GM21526 (cell line): Measurements from ENCODE around the gene SLC18A2.
A peak's percentile ranks its signal among the peaks of the same experiment; 100 is the strongest.

Experiments
- ATAC-seq: cut with Tn5 transposase; IDR thresholded peaks from one replicate; pipeline ENCODE4 v1.9.1; 2021; ENCODE audit warnings: moderate library complexity; ENCODE audit not compliant: unreplicated experiment, low FRiP score

SLC18A2 gene

DNA sequence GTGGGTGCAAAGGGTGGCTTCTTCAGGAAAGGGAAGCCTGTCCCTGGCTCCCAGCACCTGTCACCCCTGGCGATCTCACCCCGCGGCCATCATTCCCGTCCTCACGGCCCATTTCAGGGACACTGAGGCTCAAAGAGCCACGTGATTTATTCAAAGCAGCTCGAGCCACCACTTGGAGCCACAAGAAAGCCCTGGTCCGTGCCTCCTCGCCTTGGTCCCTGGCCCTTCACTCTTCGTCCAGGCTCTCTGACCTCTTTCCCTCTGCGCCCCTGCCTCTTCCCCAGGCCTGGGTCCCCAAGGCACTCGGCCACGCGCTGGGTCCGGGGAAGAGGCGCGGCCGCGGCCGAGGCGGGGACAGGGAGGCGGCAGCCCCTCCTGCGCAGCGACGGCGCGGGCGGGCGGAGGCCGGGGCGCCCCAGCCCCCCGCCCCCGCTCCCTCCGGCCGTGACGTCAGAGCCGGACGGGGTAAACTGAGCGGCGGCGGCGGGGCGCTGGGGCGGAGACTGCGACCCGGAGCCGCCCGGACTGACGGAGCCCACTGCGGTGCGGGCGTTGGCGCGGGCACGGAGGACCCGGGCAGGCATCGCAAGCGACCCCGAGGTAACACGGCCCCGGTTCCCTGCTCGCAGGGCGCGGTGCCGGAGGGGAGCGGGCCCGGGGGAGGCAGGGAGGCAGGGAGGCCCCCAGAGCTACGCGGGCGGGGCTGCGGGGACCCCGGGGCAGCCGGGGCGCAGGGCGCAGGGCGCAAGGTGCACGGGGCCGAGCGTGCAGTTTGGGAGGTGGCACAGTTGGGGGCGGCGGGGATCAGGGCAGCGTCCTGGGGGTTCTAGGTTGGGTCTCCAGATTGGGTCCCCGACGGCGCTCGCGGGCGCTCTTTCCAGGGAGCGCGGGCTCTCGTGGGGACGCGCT is at the start of gene SLC18A2:
TSS of gene SLC18A2 (plus strand) at position 494 of the 909 bp plus-strand sequence. CDS start 580 bp downstream, outside the sequence.
- ATAC-seq = no peak

DNA sequence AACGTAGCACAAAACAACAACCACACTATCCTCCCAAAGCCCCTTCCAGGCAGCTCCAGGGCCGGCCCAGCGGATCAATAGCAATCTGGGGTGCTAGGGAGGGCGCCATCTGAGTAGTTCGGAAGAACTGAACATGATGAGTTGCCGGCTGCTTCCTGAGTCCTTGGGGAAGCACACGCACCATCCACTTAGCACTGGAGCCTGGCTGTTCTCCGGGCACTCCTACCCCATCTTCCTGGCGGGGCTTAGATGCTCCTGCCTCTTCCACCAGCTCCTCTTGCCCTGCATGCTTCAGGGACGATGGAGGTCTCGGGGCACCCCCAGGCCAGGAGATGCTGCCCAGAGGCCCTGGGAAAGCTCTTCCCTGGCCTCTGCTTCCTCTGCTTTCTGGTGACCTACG is 43.7 kb upstream of the SLC18A2 start, which contains the start of gene KCNK18:
TSS of gene KCNK18 (plus strand) at position 301 of the 400 bp plus-strand sequence. CDS start at position 301, 0 bp downstream.
- no peak for ATAC-seq

DNA sequence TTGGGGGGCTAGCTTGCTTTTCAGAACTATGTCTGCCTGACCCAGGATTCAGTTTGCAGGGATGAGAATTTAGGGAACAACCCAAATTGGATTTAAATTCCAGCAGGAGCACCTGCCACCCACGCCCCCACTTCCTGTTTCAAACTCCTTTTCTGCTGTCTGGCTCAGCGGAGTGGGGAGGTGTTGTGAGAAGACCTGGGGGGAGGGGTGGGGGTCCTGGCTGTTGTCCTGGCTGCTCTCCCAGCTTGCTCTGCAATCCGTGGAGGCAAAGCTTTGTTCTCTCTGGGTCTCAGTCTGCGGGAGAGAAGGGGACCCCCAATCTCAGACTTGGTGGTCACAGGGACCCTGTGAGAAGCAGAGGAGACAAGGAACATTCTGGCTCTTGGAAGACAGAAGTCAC is 42.8 kb upstream of the SLC18A2 start:
- ATAC-seq = no peak

DNA sequence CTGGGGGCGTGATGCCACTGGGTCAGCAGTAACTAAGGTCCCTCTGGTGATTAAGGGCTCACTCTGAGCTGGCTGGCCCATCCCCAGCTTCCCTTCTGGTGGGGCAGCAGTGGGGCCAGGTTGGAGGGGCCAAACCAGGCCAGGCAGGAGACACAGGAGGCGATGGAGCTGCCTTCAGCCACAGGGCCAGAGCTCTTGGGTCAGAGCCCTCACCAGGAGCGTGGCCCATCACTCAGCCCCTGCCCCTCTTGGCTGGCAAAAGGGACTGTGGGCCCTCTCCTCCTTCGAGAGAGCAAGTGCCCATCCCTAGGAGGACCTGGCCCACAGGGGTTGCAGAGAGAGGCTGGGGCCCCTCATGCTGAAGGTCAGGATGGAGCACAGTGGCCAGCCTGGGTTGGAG is 39.1 kb upstream of the SLC18A2 start:
- no peak for ATAC-seq

DNA sequence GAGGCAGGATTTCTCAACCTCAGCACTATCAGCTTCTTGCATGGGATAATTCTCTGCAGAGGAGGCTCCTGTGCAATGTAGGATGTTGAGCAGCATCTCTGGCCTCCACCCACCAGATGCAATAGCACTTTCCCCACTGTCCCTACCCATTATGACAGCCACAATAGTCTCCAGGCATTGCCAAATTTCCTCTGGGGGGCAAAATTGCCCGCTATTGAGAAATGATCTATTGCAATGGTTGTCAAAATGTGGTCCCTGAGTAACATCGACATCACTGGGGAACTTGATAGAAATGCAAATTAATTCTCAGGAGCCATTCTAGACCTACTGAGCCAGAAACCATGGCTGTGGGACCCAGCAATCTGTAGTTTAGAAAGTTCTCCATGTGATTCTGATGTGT is 36.6 kb upstream of the SLC18A2 start:
- ATAC-seq = no peak

GRCh38 chr10:117212176-117212575 is 28.7 kb upstream of the SLC18A2 start:
- no peak for ATAC-seq

GRCh38 chr10:117214401-117214800 is 26.5 kb upstream of the SLC18A2 start:
- no peak for ATAC-seq

- no peak for ATAC-seq
These were observed 25.8 kb upstream of the SLC18A2 start for GRCh38 chr10:117215079-117215478.

DNA sequence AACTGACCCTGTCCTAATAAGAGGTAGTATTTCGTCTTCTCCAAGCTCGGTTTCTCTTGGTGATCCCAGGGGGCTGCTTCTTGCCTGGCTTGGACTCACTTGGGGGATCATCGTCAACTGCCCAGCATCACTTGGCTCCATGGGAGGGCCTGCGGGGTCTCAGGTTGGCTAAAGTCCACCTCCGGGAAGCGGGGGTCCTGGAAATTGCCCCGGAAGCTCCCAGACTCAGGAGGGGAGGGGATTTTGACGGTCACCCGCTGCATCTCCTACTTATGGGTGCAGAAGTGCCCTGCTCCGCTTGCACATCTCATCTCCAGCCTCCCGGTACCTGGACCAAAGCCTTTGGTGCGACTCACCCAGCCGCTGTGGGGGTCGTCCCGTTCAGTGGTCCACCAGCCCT is 24.9 kb upstream of the SLC18A2 start:
- no peak for ATAC-seq

GRCh38 chr10:117216611-117217195 is 24.2 kb upstream of the SLC18A2 start:
- peak; percentile 82 for ATAC-seq

DNA sequence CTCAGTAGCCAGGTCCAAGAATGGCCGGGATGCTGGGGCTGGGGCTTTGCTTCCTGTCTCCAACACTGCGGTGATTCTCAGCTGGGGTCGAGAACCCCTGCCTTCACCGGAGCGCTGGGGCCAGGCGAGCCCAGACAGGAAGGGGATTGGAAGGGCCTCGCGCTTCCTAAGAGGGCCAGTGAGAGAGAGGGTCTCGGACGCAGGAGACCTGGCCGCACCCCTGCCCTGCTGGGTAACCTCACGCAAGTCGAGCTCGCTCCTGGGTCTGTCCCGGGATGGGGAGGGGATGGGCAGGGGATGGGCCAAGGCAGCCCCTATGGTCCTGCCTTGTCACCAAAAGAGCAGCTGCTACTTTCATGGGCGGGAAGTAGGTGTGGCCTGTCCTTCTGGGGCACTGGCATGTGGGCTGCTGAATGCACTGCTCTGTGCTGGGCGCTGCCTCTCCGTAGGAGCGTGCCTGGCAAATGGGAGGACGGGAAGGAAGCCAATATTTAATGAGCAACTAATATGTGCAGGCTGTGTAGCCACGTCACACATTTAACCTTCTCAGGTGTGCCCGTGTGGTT is 23.6 kb upstream of the SLC18A2 start:
- ATAC-seq = peak; percentile 30

DNA sequence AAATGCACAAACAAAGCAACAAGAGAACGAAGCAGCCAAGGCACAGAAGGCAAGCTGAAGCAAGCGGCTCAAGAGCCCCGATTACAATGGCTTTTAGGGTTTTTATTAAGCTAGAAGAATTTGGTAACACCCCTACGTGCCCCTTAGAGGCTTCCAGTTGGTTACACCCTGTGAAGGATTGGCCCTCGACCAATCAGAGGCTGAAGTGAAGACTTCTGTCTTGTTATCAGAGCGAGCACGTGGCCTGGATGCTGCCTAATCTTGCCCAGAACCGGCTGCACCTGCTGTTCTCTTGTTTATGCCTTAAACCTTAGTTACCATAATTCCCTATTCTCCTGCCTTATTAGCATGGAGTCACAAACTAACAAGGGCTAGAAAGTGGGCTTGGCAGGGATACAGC is 22.3 kb upstream of the SLC18A2 start:
- ATAC-seq = no peak

DNA sequence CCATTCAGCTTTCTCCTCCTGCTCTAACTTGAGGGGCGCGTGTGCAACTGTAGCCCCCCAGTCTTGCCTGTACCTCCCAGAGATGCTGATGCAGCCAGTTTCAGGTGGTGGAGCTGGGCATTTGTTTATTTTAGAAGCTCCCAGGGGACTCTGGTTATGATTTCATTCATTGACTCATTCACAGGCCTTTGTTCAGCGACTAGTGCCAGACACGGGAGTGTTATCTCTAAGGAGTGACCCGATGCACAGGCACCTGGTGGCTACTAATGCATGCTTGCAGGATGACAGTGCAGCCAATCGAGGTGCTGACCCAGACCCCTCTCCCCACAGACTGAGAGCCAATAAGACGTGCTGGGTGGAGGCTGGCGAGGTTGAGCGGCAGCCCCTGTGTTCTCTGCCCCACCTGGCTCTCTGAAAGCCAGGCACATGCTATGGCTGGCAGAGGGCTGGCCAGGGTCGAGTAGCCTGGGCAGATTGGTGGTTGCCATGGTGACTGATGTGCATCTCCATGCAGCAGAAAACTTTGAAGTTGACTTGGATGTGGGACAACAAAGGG is 19.7 kb upstream of the SLC18A2 start:
- ATAC-seq = no peak

- ATAC-seq = no peak
These were observed 18.4 kb upstream of the SLC18A2 start for GRCh38 chr10:117222552-117222951.

- ATAC-seq = no peak
These were observed 17.8 kb upstream of the SLC18A2 start for GRCh38 chr10:117222976-117223692.

GRCh38 chr10:117223693-117224430 is 17.1 kb upstream of the SLC18A2 start:
- no peak for ATAC-seq

GRCh38 chr10:117224881-117225280 is 16.0 kb upstream of the SLC18A2 start:
- no peak for ATAC-seq

GRCh38 chr10:117226813-117227451 is 14.0 kb upstream of the SLC18A2 start:
- no peak for ATAC-seq

GRCh38 chr10:117228210-117228609 is 12.7 kb upstream of the SLC18A2 start:
- ATAC-seq = no peak
